A549 (cell line): ENCODE measurements around the gene RPS6KC1. TPM values are rescaled to one million over a fixed set of nuclear protein-coding genes. Genes with fewer than 3 reads are reported as not detected.
A peak's percentile ranks its signal among the peaks of the same experiment; 100 is the strongest.

ENCODE experiments used
- ATAC-seq, 2 experiments: fragments of 200-7000 bp in 1 of 2; fragments of >200 bp in 1 of 2; cut with Nextera tagmentation in 1 of 2; cut with Tn5 transposase in 1 of 2; 3 replicates each; pipeline versions ENCODE4 v1.8.0 to v1.9.1; 2018 to 2020; ENCODE audit warnings: mild to moderate bottlenecking in 1 of 2, moderate library complexity in 1 of 2
- CTCF ChIA-PET: fragments of 300-600 bp; sonication (Branson Sonifier 250); formaldehyde crosslinking; extraction: SDS; loops from one replicate; lab custom pipeline; 2021; ENCODE audit warnings: antibody characterized with exemption, inconsistent platforms; lab: Yijun Ruan, JAX
- POLR2A ChIA-PET: fragments of 350-600 bp; formaldehyde crosslinking; extraction: SDS; loops from one replicate; lab custom pipeline; 2021; ENCODE audit warnings: antibody characterized with exemption, inconsistent platforms; lab: Yijun Ruan, JAX
- DNase-seq, 2 experiments: peaks; one replicate each; pipeline versions ENCODE4 v3.0.0 to v3.0.0-alpha.2; 2011 to 2016; ENCODE audit warnings: low read depth in 1 of 2, low spot score in 1 of 2
- FAIRE-seq: peaks from 2 replicates; lab custom pipeline; 2011; peaks lifted over from hg19 to GRCh38; lab: Jason Lieb, UNC
- H3K27ac ChIP-seq, 2 experiments: fragments of >200 bp; sonication (Bioruptor Twin); formaldehyde crosslinking; 3 replicates each; pipeline ENCODE4 v1.5.1; 2016 to 2017
- H3K4me1 ChIP-seq: fragments of >200 bp; sonication (Bioruptor Twin); formaldehyde crosslinking; 3 replicates; pipeline ENCODE4 v1.6.1; 2016
- H3K4me2 ChIP-seq: fragments of >200 bp; sonication (Bioruptor Twin); formaldehyde crosslinking; 3 replicates; pipeline ENCODE4 v1.6.1; 2016
- H3K4me3 ChIP-seq: fragments of >200 bp; sonication (Bioruptor Twin); formaldehyde crosslinking; 3 replicates; pipeline ENCODE4 v1.5.1; 2016
- H3K9me3 ChIP-seq: fragments of >200 bp; sonication (Bioruptor Twin); formaldehyde crosslinking; 3 replicates; pipeline ENCODE4 v1.6.1; 2016
- BCL3 ChIP-seq: fragments of >200 bp; sonication (Bioruptor Twin); formaldehyde crosslinking; IDR thresholded peaks from 3 replicates; pipeline ENCODE4 v1.6.1; 2016
- CEBPB ChIP-seq, 2 experiments: fragments of >200 bp in 1 of 2; sonication (Bioruptor Twin) in 1 of 2; formaldehyde crosslinking in 1 of 2; IDR thresholded peaks; 2 replicates each; pipeline ENCODE4 v1.6.1; 2012 to 2016
- CHD2 ChIP-seq: fragments of 150-350 bp; IDR thresholded peaks from 2 replicates; pipeline ENCODE4 v1.6.1; 2014; ENCODE audit warnings: low read length; ENCODE audit not compliant: partially characterized antibody
- EHMT2 ChIP-seq: fragments of 200-600 bp; sonication (generic); IDR thresholded peaks from 2 replicates; pipeline ENCODE4 v1.6.1; 2016; ENCODE audit warnings: antibody characterized with exemption, low read depth, mild to moderate bottlenecking, moderate library complexity
- FOSB ChIP-seq: fragments of 250-450 bp; sonication (Bioruptor Pico); IDR thresholded peaks from 2 replicates; pipeline ENCODE4 v1.5.0; 2020; ENCODE audit warnings: mild to moderate bottlenecking, moderate library complexity
- HMGXB4 ChIP-seq: fragments of 250-450 bp; sonication (Bioruptor Pico); IDR thresholded peaks from 2 replicates; pipeline ENCODE4 v1.5.0; 2021; ENCODE audit warnings: mild to moderate bottlenecking, moderate library complexity, borderline replicate concordance
- JUN ChIP-seq, 2 experiments: fragments of >200 bp; sonication (Bioruptor Twin); formaldehyde crosslinking; IDR thresholded peaks; 2 replicates in 1 of 2; 3 replicates in 1 of 2; pipeline ENCODE4 v1.6.1; 2016 to 2017
- KDM1A ChIP-seq: fragments of 200-600 bp; sonication (generic); IDR thresholded peaks from 2 replicates; pipeline ENCODE4 v1.6.1; 2016; ENCODE audit warnings: low read depth, mild to moderate bottlenecking
- MAFK ChIP-seq: fragments of 450-650 bp; IDR thresholded peaks from 2 replicates; pipeline ENCODE4 v1.6.1; 2014; ENCODE audit not compliant: partially characterized antibody
- MAX ChIP-seq: IDR thresholded peaks from 2 replicates; pipeline ENCODE4 v1.6.1; 2012
- MYC ChIP-seq: IDR thresholded peaks from 2 replicates; pipeline ENCODE4 v1.6.1; 2012; ENCODE audit warnings: mild to moderate bottlenecking, inconsistent platforms, low read length, improper control_type of control experiment, borderline replicate concordance
- NR3C1 ChIP-seq: fragments of >200 bp; sonication (Bioruptor Twin); formaldehyde crosslinking; IDR thresholded peaks from 3 replicates; pipeline ENCODE4 v1.6.1; 2017
- PHF8 ChIP-seq: fragments of 200-600 bp; sonication (generic); IDR thresholded peaks from 2 replicates; pipeline ENCODE4 v1.6.1; 2016; ENCODE audit warnings: low read depth, mild to moderate bottlenecking, antibody characterized with exemption, moderate library complexity, borderline replicate concordance
- POLR2A ChIP-seq: IDR thresholded peaks from 2 replicates; pipeline ENCODE4 v1.6.1; 2012; ENCODE audit warnings: mild to moderate bottlenecking, low read length
- RCOR1 ChIP-seq: fragments of 150-350 bp; IDR thresholded peaks from 2 replicates; pipeline ENCODE4 v1.6.1; 2014; ENCODE audit warnings: antibody characterized with exemption, low read length, low read depth
- REST ChIP-seq: fragments of 200-600 bp; sonication (generic); IDR thresholded peaks from 2 replicates; pipeline ENCODE4 v1.6.1; 2016; ENCODE audit warnings: antibody characterized with exemption, mild to moderate bottlenecking, moderate library complexity
- WGBS: methylation state at CpG from one replicate; pipeline ENCODE4 v1.1.6; 2017; ENCODE audit errors: missing lambda C conversion rate; 5-methylcytosine and 5-hydroxymethylcytosine counted together
- polyA plus RNA-seq, 4 experiments: library from polyadenylated mRNA; depleted of rRNA in 3 of 4; stranded (reverse); fragments of >200 nt; fragmentation: RNase III in 1 of 4; extraction: RNeasy Plus Mini Kit Qiagen cat#74134 plus additional on column Dnase treatment in 1 of 4; gene quantifications; 2 replicates in 3 of 4; 3 replicates in 1 of 4; pipeline ENCODE4 v1.2.3, GENCODE V29; 2011 to 2017
- TF ChIP-seq, protein P1 (sequence below): IDR thresholded peaks from 2 replicates; pipeline ENCODE4 v1.6.1; 2012; ENCODE audit warnings: low read depth, borderline replicate concordance
- TF ChIP-seq, protein P2 (sequence below): fragments of 150-350 bp; IDR thresholded peaks from 2 replicates; pipeline ENCODE4 v1.6.1; 2014; ENCODE audit warnings: low read depth, mild to moderate bottlenecking, low read length

Gene RPS6KC1
- polyA plus RNA-seq, 2 of the 4 experiments (the other 2 are of a cell fraction): 11.7 to 25.4 TPM

DNA sequence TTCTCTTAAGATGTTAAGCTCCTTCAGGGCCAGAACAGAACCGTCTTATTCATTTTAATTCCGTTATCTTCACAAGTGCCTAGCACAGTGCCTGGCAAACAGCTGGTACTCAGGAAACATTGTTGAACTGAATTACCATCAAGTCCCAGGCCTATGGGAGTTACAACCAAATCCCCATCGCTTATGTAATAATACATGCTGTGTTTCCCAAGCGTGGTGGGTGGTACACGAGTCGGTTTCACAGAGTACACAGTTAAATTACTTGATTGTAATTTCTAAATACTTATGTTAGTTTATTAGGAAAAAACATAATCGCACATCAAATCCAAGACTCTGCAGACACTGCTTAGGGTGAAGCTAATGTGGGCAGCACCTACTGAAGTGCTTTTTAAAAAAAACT is 36.4 kb upstream of the RPS6KC1 start:
- WGBS: 4% methylated on average over 7 of the region's 7 CpGs
- H3K4me2 ChIP-seq: peak overlapping the region; percentile 73
- TF ChIP-seq PHF8 (0 out of 2 replicates have a peak, but pooled peaks have one; percentile 14), FOSB (CRISPR knock-in tag) (0 out of 2 replicates have a peak, but pooled peaks have one; percentile 34), RCOR1 (no peak)
- TF ChIP-seq, all 56 proteins: peak for 2
- POLR2A ChIA-PET: no interaction called here
- CTCF ChIA-PET: interaction anchor here (1.2 to 1.8 kb wide), 2 partner anchors 17 to 19 kb away, joined by 3 to 9 read pairs; no protein-coding TSS in a partner anchor
- peak in 1 of 2 experiments; percentile 10 for DNase-seq
- peak overlapping the region; percentile 60 for H3K4me3 ChIP-seq
- peak in 1 of 2 experiments; percentile 3; a peak in 2 of 6 replicates for ATAC-seq
- no peak for FAIRE-seq
- H3K4me1 ChIP-seq: peaks cover 11% of the 10 kb centered on the region; the same call in 2 of the 3 replicates
- H3K9me3 ChIP-seq: no peaks in the 10 kb centered on the region
- H3K27ac ChIP-seq: peak overlapping the region; percentile 92 to 94

DNA sequence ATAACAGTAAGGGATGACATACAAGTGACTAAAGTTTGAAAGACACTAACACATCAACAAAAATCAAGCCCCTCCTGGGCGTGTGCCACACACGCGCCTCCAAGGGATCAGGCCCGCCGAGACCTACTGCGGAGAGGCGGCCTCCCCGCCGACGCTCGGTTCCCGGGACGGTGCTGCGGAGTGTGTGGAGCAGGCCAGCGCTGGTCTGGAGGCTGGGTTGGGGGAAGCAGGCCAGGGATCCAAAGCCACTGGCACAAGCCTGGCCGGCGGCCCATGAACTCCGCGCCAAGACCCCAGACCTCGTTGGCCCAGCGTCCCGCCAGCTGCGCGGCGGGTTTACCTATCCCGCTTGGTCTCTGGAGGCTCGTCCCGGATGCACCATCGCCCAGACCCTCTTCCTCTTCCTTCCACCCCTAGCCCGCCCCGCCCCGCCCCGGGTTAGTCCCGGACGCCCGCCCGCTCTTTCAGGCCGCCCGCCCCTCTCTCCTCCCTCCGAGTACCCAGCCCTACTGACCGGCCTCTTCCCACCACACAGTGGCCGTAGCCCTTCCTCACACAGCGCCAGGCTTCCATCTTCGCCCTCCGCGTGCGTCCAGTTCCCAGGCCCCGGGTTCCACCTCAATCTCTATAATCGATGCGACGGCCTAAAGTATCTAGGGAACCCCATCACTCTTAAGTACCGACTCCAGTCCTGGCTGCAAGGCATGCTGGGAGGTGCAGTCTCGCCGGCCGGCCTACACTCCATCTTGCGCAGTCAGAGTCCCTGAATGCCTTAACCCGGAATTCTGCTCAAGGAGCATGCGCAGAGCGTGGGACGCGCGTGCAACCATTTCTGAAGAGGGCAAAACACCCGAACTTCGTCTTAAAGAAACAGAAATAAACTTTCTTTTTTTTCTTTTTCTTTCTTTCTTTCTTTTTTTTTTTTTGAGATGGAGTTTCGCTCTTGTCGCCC is 35.7 kb upstream of the RPS6KC1 start, which contains the start of gene ANGEL2:
Gene ANGEL2 (minus strand): TSS at position 769 of the 952 bp plus-strand sequence. CDS start 196 bp downstream, at position 573.
- ATAC-seq: peak; percentile 97 to 98
- H3K27ac ChIP-seq: peak within 1 kb of the TSS; percentile 92 to 94
- 1% methylated on average over 35 of the region's 66 CpGs for WGBS
- ChIA-PET CTCF (interaction anchor here (1.8 kb wide), 1 partner anchor 20 kb away, joined by 9 read pairs; no protein-coding TSS in a partner anchor), POLR2A (interaction anchor here (0.7 kb wide), 1 partner anchor 39 kb away, joined by 4 read pairs; no protein-coding TSS in a partner anchor)
- peaks cover 11% of the 10 kb centered on the region; the same call in 2 of the 3 replicates for H3K4me1 ChIP-seq
- peak; percentile 72 for FAIRE-seq
- H3K4me3 ChIP-seq: peak within 1 kb of the TSS; percentile 60
- peak within 1 kb of the TSS; percentile 73 for H3K4me2 ChIP-seq
- peak; percentile 95 to 98 for DNase-seq
- TF ChIP-seq POLR2A: peak; percentile 71
- no peak for TF ChIP-seq CHD2
- TF ChIP-seq MAFK: peak; percentile 42
- TF ChIP-seq, protein P1, sequence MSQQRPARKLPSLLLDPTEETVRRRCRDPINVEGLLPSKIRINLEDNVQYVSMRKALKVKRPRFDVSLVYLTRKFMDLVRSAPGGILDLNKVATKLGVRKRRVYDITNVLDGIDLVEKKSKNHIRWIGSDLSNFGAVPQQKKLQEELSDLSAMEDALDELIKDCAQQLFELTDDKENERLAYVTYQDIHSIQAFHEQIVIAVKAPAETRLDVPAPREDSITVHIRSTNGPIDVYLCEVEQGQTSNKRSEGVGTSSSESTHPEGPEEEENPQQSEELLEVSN: no peak
- TF ChIP-seq MAX: peak; percentile 55
- no peak for TF ChIP-seq KDM1A
- TF ChIP-seq CEBPB (IDR thresholded peaks at IDR 0.05): peak in 1 of 2 experiments; percentile 57; a peak in 2 of 4 replicates
- TF ChIP-seq NR3C1: no peak
- TF ChIP-seq MYC: peak; percentile 48; the same call in 1 of the 2 replicates
- no peak for TF ChIP-seq REST
- no peak for TF ChIP-seq EHMT2
- peak in 1 of 2 experiments; percentile 88; a peak in 3 of 5 replicates for TF ChIP-seq JUN (IDR thresholded peaks at IDR 0.05)
- peak; percentile 75; the same call in 1 of the 2 replicates for TF ChIP-seq HMGXB4
- peak; percentile 54 for TF ChIP-seq PHF8
- TF ChIP-seq BCL3: 0 out of 3 replicates have a peak, but pooled peaks have one; percentile 53
- TF ChIP-seq, protein P2, sequence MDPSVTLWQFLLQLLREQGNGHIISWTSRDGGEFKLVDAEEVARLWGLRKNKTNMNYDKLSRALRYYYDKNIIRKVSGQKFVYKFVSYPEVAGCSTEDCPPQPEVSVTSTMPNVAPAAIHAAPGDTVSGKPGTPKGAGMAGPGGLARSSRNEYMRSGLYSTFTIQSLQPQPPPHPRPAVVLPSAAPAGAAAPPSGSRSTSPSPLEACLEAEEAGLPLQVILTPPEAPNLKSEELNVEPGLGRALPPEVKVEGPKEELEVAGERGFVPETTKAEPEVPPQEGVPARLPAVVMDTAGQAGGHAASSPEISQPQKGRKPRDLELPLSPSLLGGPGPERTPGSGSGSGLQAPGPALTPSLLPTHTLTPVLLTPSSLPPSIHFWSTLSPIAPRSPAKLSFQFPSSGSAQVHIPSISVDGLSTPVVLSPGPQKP: no peak
- no peaks in the 10 kb centered on the region for H3K9me3 ChIP-seq
